Lower leg skin (tissue), 3 donors: ENCODE measurements around the gene SMAP1.
"Not testable (repeated sequence)": the region's sequence is repeated elsewhere in the genome, so short reads cannot be mapped to it uniquely, and the experiment has no call there.

Experiments used
- CTCF ChIP-seq, 3 donors: fragments of 450-650 bp; IDR thresholded peaks; one replicate each; pipeline ENCODE4 v1.5.1; 2016; ENCODE audit warnings: antibody characterized with exemption in 3 of 3, mild to moderate bottlenecking in 3 of 3, moderate library complexity in 2 of 3
- POLR2A ChIP-seq, 2 donors: fragments of 450-650 bp; IDR thresholded peaks; one replicate each; pipeline ENCODE4 v1.6.1; 2016 to 2017; ENCODE audit warnings: antibody characterized with exemption in 2 of 2, mild to moderate bottlenecking in 1 of 2, moderate library complexity in 1 of 2

DNA sequence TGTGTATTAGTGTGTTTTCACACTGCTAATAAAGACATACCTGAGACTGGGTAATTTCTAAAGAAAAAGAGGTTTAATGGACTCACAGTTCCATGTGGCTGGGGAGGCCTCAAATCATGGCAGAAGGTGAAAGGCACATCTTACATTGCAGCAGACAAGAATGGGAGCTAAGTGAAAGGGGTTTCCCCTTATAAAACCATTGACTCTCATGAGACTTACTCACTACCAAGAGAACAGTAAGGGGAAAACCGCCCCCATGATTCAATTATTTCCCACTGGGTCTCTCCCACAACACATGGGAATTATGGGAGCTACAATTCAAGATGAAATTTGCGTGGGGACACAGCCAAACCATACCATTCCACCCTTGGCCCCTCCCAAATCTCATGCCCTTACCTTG lies 73.1 kb downstream of the SMAP1 start:
- not testable (repeated sequence) for TF ChIP-seq CTCF, POLR2A (IDR thresholded peaks at IDR 0.05)
